NT2/D1 (cell line): ENCODE data around the gene BCL2.

ENCODE experiments used
- DNase-seq: peaks from one replicate; pipeline ENCODE4 v3.0.0-alpha.2; 2011; ENCODE audit warnings: low read depth, low spot score
- H3K27me3 ChIP-seq: 2 replicates; pipeline ENCODE4 v1.6.0; 2011; ENCODE audit warnings: mild to moderate bottlenecking; ENCODE audit not compliant: insufficient read length, insufficient read depth
- H3K36me3 ChIP-seq: 2 replicates; pipeline ENCODE4 v1.6.1; 2011; ENCODE audit warnings: mild to moderate bottlenecking, low read length, mixed read lengths; ENCODE audit not compliant: insufficient read depth, insufficient read length
- H3K4me1 ChIP-seq: 2 replicates; pipeline ENCODE4 v1.5.1; 2011; ENCODE audit not compliant: insufficient read depth, insufficient read length
- H3K4me3 ChIP-seq: 2 replicates; pipeline ENCODE4 v1.5.1; 2011; ENCODE audit warnings: low read depth; ENCODE audit not compliant: insufficient read length
- H3K9ac ChIP-seq: 2 replicates; pipeline ENCODE4 v1.6.0; 2011; ENCODE audit warnings: low read depth; ENCODE audit not compliant: insufficient read length
- H3K9me3 ChIP-seq: 2 replicates; pipeline ENCODE4 v1.5.1; 2011; ENCODE audit warnings: mild to moderate bottlenecking, low read length; ENCODE audit not compliant: insufficient read depth
- SUZ12 ChIP-seq: IDR thresholded peaks from 2 replicates; pipeline ENCODE4 v1.6.1; 2011; ENCODE audit not compliant: insufficient read length, insufficient read depth; ENCODE audit errors: extremely low read depth
- YY1 ChIP-seq: IDR thresholded peaks from 2 replicates; pipeline ENCODE4 v1.6.1; 2011; ENCODE audit not compliant: insufficient read length, insufficient read depth
- ZNF274 ChIP-seq: IDR thresholded peaks from 2 replicates; pipeline ENCODE4 v1.6.1; 2011; ENCODE audit warnings: mild to moderate bottlenecking, low read depth, low read length

Gene BCL2

GRCh38 chr18:63317982-63318888 lies 1.3 kb downstream of the BCL2 start:
- TF ChIP-seq SUZ12 (no peak), ZNF274 (no peak), YY1 (no peak)
- Histone ChIP-seq H3K4me3 (peak overlapping the region; percentile 34), H3K9me3 (no peaks in the 10 kb centered on the region), H3K27me3 (peaks cover 37% of the 10 kb centered on the region), H3K4me1 (peaks cover 3% of the 10 kb centered on the region), H3K36me3 (no peaks in the 10 kb centered on the region), H3K9ac (no peak overlapping the region)
- DNase-seq = peak; percentile 32

- TF ChIP-seq YY1 (no peak), SUZ12 (no peak), ZNF274 (no peak)
- no peak overlapping the region for H3K9ac ChIP-seq
- no peaks in the 10 kb centered on the region for H3K9me3 ChIP-seq
- no peaks in the 10 kb centered on the region for H3K36me3 ChIP-seq
- no peak for DNase-seq
- H3K4me1 ChIP-seq = peaks cover 3% of the 10 kb centered on the region
- peaks cover 37% of the 10 kb centered on the region for H3K27me3 ChIP-seq
- H3K4me3 ChIP-seq = no peak overlapping the region
Observed at GRCh38 chr18:63317556-63317946, 2.0 kb downstream of the BCL2 start.

GRCh38 chr18:63316612-63317555 lies 2.7 kb downstream of the BCL2 start:
- Histone ChIP-seq H3K4me3 (no peak overlapping the region), H3K27me3 (peaks cover 37% of the 10 kb centered on the region), H3K36me3 (no peaks in the 10 kb centered on the region), H3K9me3 (no peaks in the 10 kb centered on the region), H3K9ac (no peak overlapping the region), H3K4me1 (peaks cover 3% of the 10 kb centered on the region)
- TF ChIP-seq YY1 (no peak), SUZ12 (no peak), ZNF274 (no peak)
- no peak for DNase-seq

- H3K9ac ChIP-seq = no peak overlapping the region
Observed at GRCh38 chr18:63315876-63316275, 3.7 kb downstream of the BCL2 start.

GRCh38 chr18:63315131-63315662 lies 4.4 kb downstream of the BCL2 start:
- TF ChIP-seq YY1 = no peak
- no peak for DNase-seq
- Histone ChIP-seq H3K4me1 (no peaks in the 10 kb centered on the region), H3K9me3 (no peaks in the 10 kb centered on the region), H3K4me3 (no peak overlapping the region), H3K27me3 (peaks cover 29% of the 10 kb centered on the region), H3K9ac (no peak overlapping the region), H3K36me3 (no peaks in the 10 kb centered on the region)

More at GRCh38 chr18:63315876-63316275, 3.7 kb downstream of the BCL2 start:
- Histone ChIP-seq H3K9me3 (no peaks in the 10 kb centered on the region), H3K27me3 (peaks cover 31% of the 10 kb centered on the region), H3K36me3 (no peaks in the 10 kb centered on the region), H3K4me3 (no peak overlapping the region), H3K4me1 (peaks cover under 1% of the 10 kb centered on the region)
- no peak for TF ChIP-seq SUZ12
- no peak for TF ChIP-seq YY1
- no peak for TF ChIP-seq ZNF274
- DNase-seq = no peak

- H3K9ac ChIP-seq = no peak overlapping the region
- no peak overlapping the region for H3K4me3 ChIP-seq
- no peaks in the 10 kb centered on the region for H3K4me1 ChIP-seq
- H3K27me3 ChIP-seq = peaks cover 25% of the 10 kb centered on the region
- H3K9me3 ChIP-seq = no peaks in the 10 kb centered on the region
- no peak for DNase-seq
- TF ChIP-seq SUZ12 = no peak
- no peak for TF ChIP-seq YY1
- TF ChIP-seq ZNF274 = no peak
- no peaks in the 10 kb centered on the region for H3K36me3 ChIP-seq
Observed at GRCh38 chr18:63314062-63314790, 5.3 kb downstream of the BCL2 start.
